ENCODE data around the gene CREBBP.

CREBBP gene

GRCh38 chr16:3836641-3837040 lies 43.9 kb downstream of the CREBBP start:
- DNase-seq (ENCODE audit: low read depth in 2 of 2), result peak in 1 of 2 donors; percentile 34
- no peak overlapping the region for H3K4me3 ChIP-seq (replicated peaks in 1 of 2; ENCODE audit: low read depth in 2 of 2, low read length in 2 of 2)
- TF ChIP-seq CTCF (IDR thresholded peaks at IDR 0.05; ENCODE audit: low read depth, low read length), result no peak

GRCh38 chr16:3835089-3835602 lies 45.4 kb downstream of the CREBBP start:
- H3K4me3 ChIP-seq (replicated peaks in 1 of 2; ENCODE audit: low read depth in 2 of 2, low read length in 2 of 2), result no peak overlapping the region
- no peak for DNase-seq (ENCODE audit: low read depth in 2 of 2)
- no peak for TF ChIP-seq CTCF (IDR thresholded peaks at IDR 0.05; ENCODE audit: low read depth, low read length)

GRCh38 chr16:3832668-3833067 lies 47.8 kb downstream of the CREBBP start:
- no peak overlapping the region for H3K4me3 ChIP-seq (replicated peaks in 1 of 2; ENCODE audit: low read depth in 2 of 2, low read length in 2 of 2)
- no peak for TF ChIP-seq CTCF (IDR thresholded peaks at IDR 0.05; ENCODE audit: low read depth, low read length)
- DNase-seq (ENCODE audit: low read depth in 2 of 2), result no peak

- DNase-seq (ENCODE audit: low read depth in 2 of 2), result no peak
- no peak for TF ChIP-seq CTCF (IDR thresholded peaks at IDR 0.05; ENCODE audit: low read depth, low read length)
These were observed 49.8 kb downstream of the CREBBP start for GRCh38 chr16:3830625-3831254.

GRCh38 chr16:3829631-3830536 lies 50.6 kb downstream of the CREBBP start:
- TF ChIP-seq CTCF (IDR thresholded peaks at IDR 0.05; ENCODE audit: low read depth, low read length), result no peak
- no peak overlapping the region for H3K4me3 ChIP-seq (replicated peaks in 1 of 2; ENCODE audit: low read depth in 2 of 2, low read length in 2 of 2)
- DNase-seq (ENCODE audit: low read depth in 2 of 2), result no peak

More at GRCh38 chr16:3830625-3831254, 49.8 kb downstream of the CREBBP start:
- H3K4me3 ChIP-seq (replicated peaks in 1 of 2; ENCODE audit: low read depth in 2 of 2, low read length in 2 of 2), result no peak overlapping the region

- DNase-seq (ENCODE audit: low read depth in 2 of 2), result no peak
- no peak overlapping the region for H3K4me3 ChIP-seq (replicated peaks in 1 of 2; ENCODE audit: low read depth in 2 of 2, low read length in 2 of 2)
These were observed 54.6 kb downstream of the CREBBP start for GRCh38 chr16:3825940-3826339.

More at GRCh38 chr16:3825940-3826339, 54.6 kb downstream of the CREBBP start:
- TF ChIP-seq CTCF (IDR thresholded peaks at IDR 0.05; ENCODE audit: low read depth, low read length), result no peak

Measured in cardiac fibroblast (primary cell).